Measurements from ENCODE around the gene CAMK1D. TPM values are rescaled to one million over a fixed set of nuclear protein-coding genes. Genes with fewer than 3 reads are reported as not detected.

CAMK1D gene
- total RNA-seq, 1 experiment from 2014 or later = 6.3 TPM

DNA sequence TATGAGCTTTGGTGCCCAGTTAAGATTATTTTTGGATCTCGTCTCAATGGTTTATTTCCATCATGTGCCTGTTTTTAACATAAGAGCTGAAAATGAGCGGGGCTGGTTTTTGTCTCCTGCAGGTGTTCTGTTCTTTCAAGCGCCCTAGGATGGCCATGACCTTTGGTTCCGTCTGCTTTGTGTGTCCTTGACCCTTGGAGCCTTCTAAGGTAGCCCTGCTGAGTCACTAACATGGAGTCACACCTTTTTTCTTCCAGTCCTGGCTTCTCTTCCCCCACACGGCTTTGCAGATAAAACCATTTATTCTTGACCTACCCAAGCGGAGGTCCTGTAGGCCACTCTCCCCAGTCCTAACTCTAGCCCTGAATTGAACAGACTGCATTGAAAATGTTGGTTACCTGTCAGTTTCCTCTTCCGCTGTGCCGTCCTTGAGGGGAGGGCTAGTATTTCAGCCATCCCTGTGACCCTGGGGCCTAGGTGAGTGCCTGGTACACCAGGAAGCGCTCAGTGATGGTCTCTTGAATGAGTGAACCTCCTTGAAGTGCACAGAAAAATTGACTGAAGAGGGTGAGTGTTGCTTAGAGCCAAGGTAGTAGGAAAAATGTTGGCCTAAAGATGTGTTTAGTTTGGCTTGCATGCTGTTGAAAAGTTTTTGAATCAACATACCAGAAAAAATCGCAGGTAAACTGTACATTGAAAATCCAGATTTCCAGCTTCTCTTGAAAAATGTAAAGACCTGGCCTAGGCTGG, 48.0 kb downstream of the CAMK1D start:
- no CpG with 5 or more reads among the region's 10 CpGs for WGBS (ENCODE audit: extremely low coverage, insufficient read length, low lambda C conversion rate)
- no peak for DNase-seq
- Histone ChIP-seq H3K27me3 (ENCODE audit: insufficient read depth, low read length) (no peaks in the 10 kb centered on the region), H3K4ac (ENCODE audit: low read depth, low read length) (no peak overlapping the region), H3K27ac (ENCODE audit: insufficient read length, low read depth, low read length) (no peak overlapping the region), H2AK5ac (ENCODE audit: insufficient read length, low read length) (no peak overlapping the region), H4K20me1 (ENCODE audit: control insufficient read depth, insufficient read depth, insufficient read length) (no peaks in the 10 kb centered on the region), H2BK12ac (ENCODE audit: insufficient read length, low read depth, low read length) (no peak overlapping the region), H4K5ac (ENCODE audit: insufficient read length, low read depth, low read length) (no peak overlapping the region), H2BK15ac (ENCODE audit: low read depth, low read length) (no peak overlapping the region), H3K4me1 (ENCODE audit: insufficient read depth, low read length) (0 out of 2 replicates have a peak, but pooled peaks cover 4% of the 10 kb centered on the region), H3K18ac (ENCODE audit: insufficient read length, low read depth, low read length) (no peak overlapping the region), H3K9me3 (ENCODE audit: control insufficient read depth, low read depth, low read length) (no peaks in the 10 kb centered on the region), H3K14ac (ENCODE audit: insufficient read depth, low read length) (no peak overlapping the region), H3K23me2 (ENCODE audit: insufficient read length, low read depth, low read length, poor library complexity, severe bottlenecking) (no peaks in the 10 kb centered on the region), H4K91ac (ENCODE audit: insufficient read length, low read depth, low read length) (no peak overlapping the region), H2BK20ac (ENCODE audit: low read depth, low read length, poor library complexity, severe bottlenecking) (no peak overlapping the region), H2AFZ (ENCODE audit: low read length) (no peak overlapping the region), H3K56ac (ENCODE audit: insufficient read length, low read depth, low read length) (no peak overlapping the region), H3K4me2 (ENCODE audit: insufficient read depth, insufficient read length, low read length) (no peak overlapping the region), H2BK5ac (ENCODE audit: insufficient read length, low read length) (no peak overlapping the region), H3K23ac (ENCODE audit: insufficient read length, low read depth, low read length) (no peak overlapping the region), H3K79me2 (ENCODE audit: insufficient read depth, low read length) (0 out of 2 replicates have a peak, but pooled peaks cover 1% of the 10 kb centered on the region), H3K9ac (ENCODE audit: extremely low read depth, insufficient read length, low read length) (no peak overlapping the region), H4K8ac (replicated peaks; ENCODE audit: insufficient read length, low read depth, low read length) (no peak overlapping the region), H2BK120ac (ENCODE audit: low read depth, low read length, poor library complexity, severe bottlenecking) (no peak overlapping the region), H3T11ph (ENCODE audit: low read length) (no peak overlapping the region), H3K79me1 (ENCODE audit: insufficient read depth, low read depth, low read length, poor library complexity, severe bottlenecking) (no peaks in the 10 kb centered on the region)
- Mint-ChIP-seq H3K4me3 (no peak overlapping the region), H3K9me3 (no peaks in the 10 kb centered on the region), H3K36me3 (ENCODE audit: insufficient read depth in 1 of 3, low read depth in 3 of 3) (no peaks in the 10 kb centered on the region), H3K27me3 (ENCODE audit: low read depth) (no peaks in the 10 kb centered on the region), H3K27ac (peak overlapping the region in 2 of 3 experiments; percentile 43 to 83; a peak in 4 of 7 replicates), H3K4me1 (peaks cover 20 to 23% of the 10 kb centered on the region in 2 experiments)
- TF ChIP-seq, protein P1, sequence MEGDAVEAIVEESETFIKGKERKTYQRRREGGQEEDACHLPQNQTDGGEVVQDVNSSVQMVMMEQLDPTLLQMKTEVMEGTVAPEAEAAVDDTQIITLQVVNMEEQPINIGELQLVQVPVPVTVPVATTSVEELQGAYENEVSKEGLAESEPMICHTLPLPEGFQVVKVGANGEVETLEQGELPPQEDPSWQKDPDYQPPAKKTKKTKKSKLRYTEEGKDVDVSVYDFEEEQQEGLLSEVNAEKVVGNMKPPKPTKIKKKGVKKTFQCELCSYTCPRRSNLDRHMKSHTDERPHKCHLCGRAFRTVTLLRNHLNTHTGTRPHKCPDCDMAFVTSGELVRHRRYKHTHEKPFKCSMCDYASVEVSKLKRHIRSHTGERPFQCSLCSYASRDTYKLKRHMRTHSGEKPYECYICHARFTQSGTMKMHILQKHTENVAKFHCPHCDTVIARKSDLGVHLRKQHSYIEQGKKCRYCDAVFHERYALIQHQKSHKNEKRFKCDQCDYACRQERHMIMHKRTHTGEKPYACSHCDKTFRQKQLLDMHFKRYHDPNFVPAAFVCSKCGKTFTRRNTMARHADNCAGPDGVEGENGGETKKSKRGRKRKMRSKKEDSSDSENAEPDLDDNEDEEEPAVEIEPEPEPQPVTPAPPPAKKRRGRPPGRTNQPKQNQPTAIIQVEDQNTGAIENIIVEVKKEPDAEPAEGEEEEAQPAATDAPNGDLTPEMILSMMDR (conservative IDR thresholded peaks at IDR 0.05) = no peak

All from H9 (cell line).